ENCODE measurements around the gene EFTUD2. TPM values are rescaled to one million over a fixed set of nuclear protein-coding genes. Genes with fewer than 3 reads are reported as not detected.
A peak's percentile ranks its signal among the peaks of the same experiment; 100 is the strongest.

Gene EFTUD2
- total RNA-seq, 6 donors from 2014 or later: 66.6 to 146 (median 75.6) TPM

DNA sequence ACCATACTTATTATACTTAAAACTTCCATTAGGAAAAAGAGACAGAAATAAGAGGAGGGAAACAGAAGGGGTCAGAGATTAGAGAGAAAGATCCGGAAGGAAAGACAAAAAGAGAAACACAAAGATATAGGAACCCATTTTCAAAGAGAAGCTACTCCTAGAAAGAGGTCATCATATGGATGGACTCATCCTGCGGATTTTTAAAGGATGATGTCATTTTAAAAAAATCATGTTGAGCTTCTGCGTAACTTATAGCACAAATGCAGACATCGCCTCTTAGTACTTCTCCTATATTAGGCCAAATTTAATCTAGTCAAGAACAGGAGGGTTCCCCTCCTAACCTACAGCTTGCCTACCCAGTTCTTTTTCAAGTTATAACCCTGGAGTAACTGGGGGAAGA is 18.1 kb downstream of the EFTUD2 start:
- WGBS, 2 donors: 93% methylated on average over 4 of the region's 4 CpGs
- ATAC-seq (ENCODE audit: low FRiP score in 2 of 2) (no peak), DNase-seq (no peak)
- no peak overlapping the region for H3K4me3 ChIP-seq
- H3K9me3 ChIP-seq: no peaks in the 10 kb centered on the region
- no peak for TF ChIP-seq POLR2A (IDR thresholded peaks at IDR 0.05)
- TF ChIP-seq POLR2AphosphoS5 (IDR thresholded peaks at IDR 0.05): no peak
- no peak for TF ChIP-seq EP300 (IDR thresholded peaks at IDR 0.05)
- TF ChIP-seq, protein P1, sequence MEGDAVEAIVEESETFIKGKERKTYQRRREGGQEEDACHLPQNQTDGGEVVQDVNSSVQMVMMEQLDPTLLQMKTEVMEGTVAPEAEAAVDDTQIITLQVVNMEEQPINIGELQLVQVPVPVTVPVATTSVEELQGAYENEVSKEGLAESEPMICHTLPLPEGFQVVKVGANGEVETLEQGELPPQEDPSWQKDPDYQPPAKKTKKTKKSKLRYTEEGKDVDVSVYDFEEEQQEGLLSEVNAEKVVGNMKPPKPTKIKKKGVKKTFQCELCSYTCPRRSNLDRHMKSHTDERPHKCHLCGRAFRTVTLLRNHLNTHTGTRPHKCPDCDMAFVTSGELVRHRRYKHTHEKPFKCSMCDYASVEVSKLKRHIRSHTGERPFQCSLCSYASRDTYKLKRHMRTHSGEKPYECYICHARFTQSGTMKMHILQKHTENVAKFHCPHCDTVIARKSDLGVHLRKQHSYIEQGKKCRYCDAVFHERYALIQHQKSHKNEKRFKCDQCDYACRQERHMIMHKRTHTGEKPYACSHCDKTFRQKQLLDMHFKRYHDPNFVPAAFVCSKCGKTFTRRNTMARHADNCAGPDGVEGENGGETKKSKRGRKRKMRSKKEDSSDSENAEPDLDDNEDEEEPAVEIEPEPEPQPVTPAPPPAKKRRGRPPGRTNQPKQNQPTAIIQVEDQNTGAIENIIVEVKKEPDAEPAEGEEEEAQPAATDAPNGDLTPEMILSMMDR (IDR thresholded peaks at IDR 0.05): no peak
- H3K4me1 ChIP-seq: no peaks in the 10 kb centered on the region
- no peak overlapping the region for H3K27ac ChIP-seq
- peaks cover 75 to 99% (median 79%) of the 10 kb centered on the region in 4 donors for H3K36me3 ChIP-seq
- H3K27me3 ChIP-seq: no peaks in the 10 kb centered on the region

DNA sequence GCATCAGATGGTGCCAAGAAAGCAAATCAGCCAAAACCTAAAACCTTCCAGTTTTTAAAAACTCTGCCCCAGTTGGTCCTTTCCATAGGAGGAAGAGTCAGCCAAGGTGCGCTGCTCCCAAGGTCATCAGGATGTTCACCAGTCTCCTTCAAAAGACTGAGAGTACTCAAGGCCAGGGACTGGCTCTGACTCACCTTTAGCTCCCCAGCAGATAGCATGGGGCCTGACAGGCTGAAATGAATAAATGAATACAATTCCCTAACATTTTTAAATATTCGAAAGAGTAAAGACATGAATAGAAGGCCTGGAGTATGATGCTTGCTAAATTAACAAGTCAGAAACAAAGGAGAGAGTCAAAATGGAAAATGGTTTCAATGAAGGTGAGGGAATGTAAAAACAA is 19.2 kb downstream of the EFTUD2 start:
- no peaks in the 10 kb centered on the region for H3K4me1 ChIP-seq
- no peak overlapping the region for H3K27ac ChIP-seq
- DNase-seq (no peak), ATAC-seq (ENCODE audit: low FRiP score in 2 of 2) (no peak)
- 92 to 93% methylated on average over 2 of the region's 2 CpGs for WGBS, 2 donors
- peaks cover 72 to 99% (median 80%) of the 10 kb centered on the region in 4 donors for H3K36me3 ChIP-seq
- H3K4me3 ChIP-seq: no peak overlapping the region
- no peaks in the 10 kb centered on the region for H3K9me3 ChIP-seq
- H3K27me3 ChIP-seq: no peaks in the 10 kb centered on the region
- TF ChIP-seq POLR2A (IDR thresholded peaks at IDR 0.05) (no peak), EP300 (IDR thresholded peaks at IDR 0.05) (no peak), POLR2AphosphoS5 (IDR thresholded peaks at IDR 0.05) (no peak)
- TF ChIP-seq, protein P1 (IDR thresholded peaks at IDR 0.05): no peak

DNA sequence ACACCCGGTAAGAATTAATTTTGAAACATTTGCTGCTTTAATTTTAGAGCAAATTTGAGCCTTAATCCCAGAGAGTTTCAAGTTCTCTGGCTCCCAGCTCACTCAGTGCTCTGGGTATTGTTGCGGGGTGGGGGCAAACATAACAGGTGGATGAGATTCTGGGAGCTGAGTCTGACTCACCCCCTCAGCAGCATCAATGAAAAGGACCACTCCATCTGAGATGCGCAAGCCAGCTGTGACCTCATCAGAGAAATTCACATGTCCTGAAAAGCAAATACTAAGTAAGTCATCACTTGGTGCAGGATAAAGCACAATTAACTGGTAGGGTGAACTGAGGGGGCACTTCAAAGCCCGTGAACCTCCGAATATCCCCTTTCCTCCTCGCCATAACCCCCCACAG is 19.9 kb downstream of the EFTUD2 start:
- Histone ChIP-seq H3K9me3 (no peaks in the 10 kb centered on the region), H3K27ac (no peak overlapping the region), H3K4me1 (no peaks in the 10 kb centered on the region), H3K36me3 (peaks cover 72 to 99% (median 80%) of the 10 kb centered on the region in 4 donors), H3K4me3 (no peak overlapping the region), H3K27me3 (no peaks in the 10 kb centered on the region)
- DNase-seq: no peak
- WGBS, 2 donors: 94 to 97% methylated on average over 6 of the region's 6 CpGs
- no peak for ATAC-seq (ENCODE audit: low FRiP score in 2 of 2)
- no peak for TF ChIP-seq POLR2A (IDR thresholded peaks at IDR 0.05)

DNA sequence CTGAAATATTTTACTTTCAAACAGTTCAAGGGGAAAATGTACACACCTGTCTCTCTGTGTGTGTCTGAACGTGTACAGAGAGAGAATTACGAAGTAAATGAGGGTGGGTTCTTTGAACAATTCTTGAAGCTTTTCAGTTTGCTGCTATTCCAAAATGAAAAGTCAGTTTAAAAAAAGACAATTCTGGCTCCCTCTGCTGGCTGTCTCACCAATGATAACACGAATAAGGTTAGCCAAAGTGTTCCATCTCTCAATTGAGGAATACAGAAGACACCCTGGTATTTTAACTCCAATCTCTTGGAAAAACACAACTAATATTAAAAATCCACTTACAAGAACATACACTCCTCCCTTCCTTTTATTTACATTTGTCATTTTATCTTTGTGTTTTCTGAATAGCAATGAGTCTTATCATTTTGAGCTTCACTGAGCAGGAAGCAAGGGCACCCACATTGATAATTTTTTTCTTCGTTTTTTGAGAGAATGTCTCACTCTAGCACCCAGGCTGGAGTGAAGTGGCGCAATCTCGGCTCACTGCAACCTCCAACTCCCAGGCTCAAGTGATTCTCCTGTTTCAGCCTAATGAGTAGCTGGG is 20.5 kb downstream of the EFTUD2 start:
- no peak for ATAC-seq (ENCODE audit: low FRiP score in 2 of 2)
- H3K27me3 ChIP-seq: no peaks in the 10 kb centered on the region
- H3K27ac ChIP-seq: no peak overlapping the region
- no peak for DNase-seq
- WGBS, 2 donors: 58 to 60% methylated on average over 6 of the region's 6 CpGs
- H3K4me1 ChIP-seq: no peaks in the 10 kb centered on the region
- TF ChIP-seq, protein P1 (IDR thresholded peaks at IDR 0.05): peak in 4 of 6 experiments; percentile 23 to 38 (median 35)
- TF ChIP-seq POLR2A (IDR thresholded peaks at IDR 0.05): no peak
- no peak overlapping the region for H3K4me3 ChIP-seq
- peaks cover 69 to 97% (median 78%) of the 10 kb centered on the region in 4 donors for H3K36me3 ChIP-seq
- H3K9me3 ChIP-seq: no peaks in the 10 kb centered on the region

DNA sequence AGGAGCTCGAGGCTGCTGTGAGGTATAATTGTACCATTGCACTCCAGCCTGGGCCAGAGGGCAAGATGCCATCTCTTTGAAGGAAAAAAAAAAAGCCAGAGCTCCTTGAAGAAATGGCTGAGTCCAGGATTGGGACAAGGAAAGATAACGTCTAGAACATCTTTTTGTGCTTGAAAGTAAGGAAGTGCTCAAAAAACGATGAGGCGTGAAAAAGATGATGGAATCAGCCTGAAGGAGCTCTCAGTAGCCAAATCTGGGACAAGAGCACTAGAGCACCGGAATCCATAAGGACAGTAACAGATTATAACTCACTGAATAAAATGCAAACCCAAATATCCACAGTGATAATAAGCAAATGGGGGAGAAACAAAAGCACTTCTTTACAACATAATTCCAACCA is 22.1 kb downstream of the EFTUD2 start:
- Histone ChIP-seq H3K36me3 (peaks cover 60 to 97% (median 74%) of the 10 kb centered on the region in 4 donors), H3K27ac (no peak overlapping the region), H3K27me3 (no peaks in the 10 kb centered on the region), H3K4me3 (no peak overlapping the region), H3K9me3 (no peaks in the 10 kb centered on the region), H3K4me1 (no peaks in the 10 kb centered on the region)
- ATAC-seq (ENCODE audit: low FRiP score in 2 of 2) (no peak), DNase-seq (no peak)
- TF ChIP-seq, protein P1 (IDR thresholded peaks at IDR 0.05): no peak
- no peak for TF ChIP-seq EP300 (IDR thresholded peaks at IDR 0.05)
- TF ChIP-seq POLR2A (IDR thresholded peaks at IDR 0.05): no peak
- 87 to 88% methylated on average over 5 of the region's 5 CpGs for WGBS, 2 donors

All from upper lobe of left lung (tissue), 6 donors.